Hypothalamus (tissue), 51 donors: ENCODE data around the gene CFAP141.
"Not testable (repeated sequence)": the region's sequence is repeated elsewhere in the genome, so short reads cannot be mapped to it uniquely, and the experiment has no call there.

ENCODE experiments used
- DNase-seq, 51 donors: peaks; one replicate each; lab custom pipeline; 2025; lab: John Stamatoyannopoulos, UW

The CFAP141 gene

DNA sequence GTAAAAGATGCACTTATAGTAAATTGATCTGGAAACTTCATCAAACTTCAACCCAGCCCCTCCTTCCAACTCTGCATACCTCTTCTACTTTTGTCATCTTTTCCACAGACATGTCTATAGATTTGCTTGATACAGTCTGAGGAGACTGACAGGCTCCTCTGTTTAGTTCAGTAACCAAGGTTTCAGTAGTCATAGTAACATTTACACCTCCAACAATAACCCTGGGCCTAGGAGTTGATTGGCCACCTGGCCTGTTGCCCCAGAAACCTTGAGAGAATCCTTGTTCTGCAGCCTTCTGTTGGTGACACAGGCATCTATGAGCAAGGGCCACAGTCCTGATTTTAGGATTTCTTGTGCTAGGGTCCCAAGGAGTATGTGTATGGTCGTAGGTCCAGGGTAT is at the start of gene CFAP141:
Gene CFAP141 (minus strand): TSS at position 138 of the 400 bp plus-strand sequence. CDS start 26 bp downstream, at position 112.
- DNase-seq, result no peak

DNA sequence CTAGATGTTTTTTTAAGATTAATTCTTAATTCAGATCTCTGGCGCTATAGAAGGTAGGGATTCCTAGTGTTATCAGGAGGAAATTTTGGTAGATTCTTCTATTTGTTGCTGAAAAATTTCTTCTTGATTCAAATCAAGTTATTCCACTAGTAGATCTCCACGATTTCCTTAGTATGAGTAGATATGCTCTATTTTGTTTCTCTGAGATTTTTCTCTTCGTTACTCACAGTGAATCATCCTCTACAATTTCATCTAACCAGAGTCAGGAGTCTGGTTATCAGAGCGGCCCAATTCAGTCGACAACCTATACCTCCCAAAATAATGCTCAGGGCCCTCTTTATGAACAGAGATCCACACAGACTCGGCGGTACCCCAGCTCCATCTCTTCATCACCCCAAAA is 47.5 kb upstream of the CFAP141 start:
- DNase-seq, result no peak

DNA sequence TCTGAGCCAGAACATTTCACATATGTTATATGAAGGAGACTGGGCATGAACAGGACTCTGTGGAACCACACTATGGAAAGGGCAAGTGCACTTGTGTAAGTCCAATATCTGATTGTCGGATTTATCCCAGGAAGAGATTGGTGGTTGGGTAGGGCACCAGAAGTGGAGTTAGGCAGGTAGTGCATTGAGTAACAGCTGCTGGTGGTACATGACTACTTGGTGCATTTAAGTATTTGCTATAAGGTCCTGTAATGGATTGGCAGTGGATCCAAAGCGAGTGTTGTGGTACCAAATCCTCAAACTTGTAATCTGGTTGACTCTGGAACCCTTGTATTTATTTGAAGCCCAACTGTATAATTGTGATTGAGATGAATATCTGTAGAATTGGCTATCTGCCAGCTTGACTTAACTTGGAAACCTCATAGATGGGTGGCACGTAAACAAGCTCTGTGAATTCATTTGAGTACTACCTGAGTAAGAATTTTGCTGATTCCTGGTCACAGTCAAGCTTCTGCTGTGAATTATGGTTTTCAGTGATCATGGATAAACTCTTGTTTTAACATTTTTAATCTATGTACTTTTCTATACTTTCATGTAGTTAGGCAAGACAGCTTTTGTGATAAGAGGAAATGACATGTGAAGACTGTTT is 35.7 kb upstream of the CFAP141 start:
- no peak for DNase-seq

DNA sequence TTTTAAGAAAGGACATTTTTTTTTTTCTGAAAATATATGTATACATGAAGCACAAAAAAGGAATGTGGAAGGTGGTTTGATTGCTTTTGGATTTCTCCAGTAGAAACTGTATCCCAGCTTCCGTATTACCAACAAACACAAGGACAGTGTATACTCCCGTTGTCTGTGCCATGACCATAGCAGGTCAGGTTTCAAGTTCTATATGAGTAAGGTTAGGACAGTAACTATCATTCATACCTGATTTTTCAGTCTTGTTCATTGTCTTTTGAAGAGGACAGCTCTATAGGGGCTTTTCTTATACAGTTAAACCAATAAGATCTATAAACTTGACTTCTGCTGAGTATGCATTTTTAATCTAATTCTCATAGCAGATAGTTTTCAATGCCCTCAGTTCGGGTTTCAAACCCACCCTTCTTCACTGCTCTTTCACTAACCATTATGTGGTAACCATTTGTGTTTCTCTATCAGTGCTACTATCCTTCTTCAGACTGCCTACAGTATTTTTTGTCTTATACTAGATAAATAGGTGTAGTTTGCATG is 34.2 kb upstream of the CFAP141 start:
- no peak for DNase-seq

DNA sequence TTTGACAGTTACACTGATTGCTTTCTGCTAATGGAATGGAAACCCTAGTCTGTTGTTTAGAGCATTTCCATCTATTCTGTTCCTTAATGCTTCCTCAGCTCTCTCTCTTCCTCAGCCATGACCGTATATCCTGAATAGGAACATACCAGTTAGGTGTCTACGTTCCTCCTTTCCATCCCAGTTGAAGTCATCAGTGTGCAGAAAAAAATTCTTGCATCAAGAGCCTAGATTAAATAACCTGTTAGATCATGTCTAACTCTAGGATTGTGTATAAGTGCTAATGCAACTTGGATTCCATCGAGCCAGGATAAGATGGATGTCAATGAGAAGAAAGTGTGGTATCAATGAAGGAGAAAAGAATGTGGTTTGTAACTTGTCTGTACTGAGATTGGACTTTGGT is 33.4 kb upstream of the CFAP141 start:
- DNase-seq, result no peak

DNA sequence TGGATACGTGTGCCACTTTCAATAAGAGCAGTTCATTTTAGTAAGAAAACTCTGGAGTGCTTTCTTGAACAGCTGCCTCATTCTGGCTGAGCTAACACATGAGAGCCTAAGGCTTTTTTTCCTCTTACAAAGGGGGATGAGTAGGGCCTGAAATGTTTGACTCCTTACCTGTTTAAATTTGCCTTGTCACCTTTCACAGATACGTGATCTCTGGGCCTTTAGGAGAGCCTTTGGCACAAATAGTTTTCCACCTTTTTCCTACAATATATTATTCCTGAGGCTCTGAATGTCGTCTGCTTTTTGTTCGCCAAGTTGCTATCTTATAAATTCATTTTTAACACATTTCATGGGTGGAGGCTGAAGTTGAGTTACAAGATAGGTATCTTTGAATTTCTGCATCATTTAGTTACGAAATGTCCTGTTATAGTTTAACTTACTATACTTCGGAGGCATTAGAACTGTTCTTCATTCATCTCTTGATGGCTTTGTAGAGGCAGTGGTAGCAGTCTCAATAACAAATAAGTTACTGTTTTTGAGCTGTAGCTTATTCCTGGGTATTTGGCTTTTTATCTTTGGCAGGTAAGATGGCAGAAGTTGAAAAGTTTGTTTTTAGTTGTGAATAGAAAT is 31.9 kb upstream of the CFAP141 start:
- no peak for DNase-seq

DNA sequence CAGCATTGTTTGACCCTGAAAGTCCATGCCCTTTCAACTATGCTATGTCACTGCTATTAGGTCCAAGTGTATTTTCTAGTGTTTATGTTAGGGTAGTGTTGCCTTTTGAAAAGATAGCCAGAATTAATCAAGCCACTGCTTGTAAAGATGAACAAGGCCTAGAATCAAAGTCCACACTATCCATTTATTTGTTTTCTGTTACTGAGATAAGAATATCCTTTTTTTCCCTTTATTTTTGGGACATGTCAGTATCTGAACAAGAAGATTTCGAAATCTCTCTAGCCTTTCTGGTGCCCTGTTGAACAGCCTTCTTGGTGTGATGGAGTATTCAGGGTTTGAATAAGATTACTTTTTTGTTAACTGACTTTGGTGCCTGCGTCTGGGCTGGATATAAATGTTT is 31.3 kb upstream of the CFAP141 start:
- DNase-seq, result no peak

DNA sequence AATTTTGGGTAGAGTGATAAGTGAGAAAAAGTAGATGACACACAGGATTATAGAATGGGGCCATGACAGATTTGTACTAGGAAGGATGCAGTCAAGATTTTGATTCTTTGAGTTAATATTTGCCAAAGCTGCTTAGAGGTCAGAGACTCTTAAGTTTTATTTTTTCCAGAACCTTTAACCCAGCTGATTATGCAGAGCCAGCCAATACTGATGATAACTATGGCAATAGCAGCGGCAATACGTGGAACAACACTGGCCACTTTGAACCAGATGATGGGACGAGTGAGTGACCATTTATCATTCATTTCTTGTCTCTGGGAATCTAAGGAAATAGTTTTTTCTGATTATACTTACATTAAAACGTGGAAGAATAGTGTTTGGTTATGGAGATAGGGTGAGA is 30.7 kb upstream of the CFAP141 start:
- no peak for DNase-seq

DNA sequence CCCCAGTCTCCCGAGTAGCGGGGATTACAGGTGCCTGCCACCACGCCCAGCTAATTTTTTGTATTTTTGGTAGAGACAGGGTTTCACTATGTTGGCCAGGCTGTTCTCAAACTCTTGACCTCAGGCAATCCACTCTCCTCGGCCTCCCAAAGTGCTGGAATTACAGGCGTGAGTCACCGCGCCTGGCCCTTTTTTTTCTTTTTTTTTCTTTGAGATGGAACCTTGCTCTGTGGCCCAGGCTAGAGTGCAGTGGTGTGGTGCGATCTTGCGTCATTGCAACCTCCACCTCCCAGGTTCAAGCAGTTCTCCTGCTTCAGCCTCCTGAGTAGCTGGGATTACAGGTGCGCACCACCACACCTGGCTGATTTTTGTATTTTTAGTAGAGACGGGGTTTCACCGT is 27.0 kb upstream of the CFAP141 start:
- not testable (repeated sequence) for DNase-seq

DNA sequence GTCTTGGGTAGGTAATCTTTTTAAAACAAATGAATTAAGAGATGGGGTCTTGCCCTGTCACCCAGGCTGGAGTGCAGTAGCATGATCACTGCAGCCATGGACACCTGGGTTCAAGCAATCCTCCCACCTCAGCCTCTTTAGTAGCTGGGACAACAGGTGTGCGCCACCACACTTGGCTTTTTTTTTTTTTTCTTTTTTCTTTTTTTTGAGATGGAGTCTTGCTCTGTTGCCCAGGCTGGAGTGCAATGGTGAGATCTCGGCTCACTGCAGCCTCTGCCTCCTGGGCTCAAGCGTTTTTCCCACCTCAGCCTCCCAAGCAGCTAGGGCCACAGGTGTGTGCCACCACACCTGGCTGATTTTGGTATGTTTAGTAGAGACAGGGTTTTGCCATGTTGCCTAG is 25.0 kb upstream of the CFAP141 start:
- not testable (repeated sequence) for DNase-seq

DNA sequence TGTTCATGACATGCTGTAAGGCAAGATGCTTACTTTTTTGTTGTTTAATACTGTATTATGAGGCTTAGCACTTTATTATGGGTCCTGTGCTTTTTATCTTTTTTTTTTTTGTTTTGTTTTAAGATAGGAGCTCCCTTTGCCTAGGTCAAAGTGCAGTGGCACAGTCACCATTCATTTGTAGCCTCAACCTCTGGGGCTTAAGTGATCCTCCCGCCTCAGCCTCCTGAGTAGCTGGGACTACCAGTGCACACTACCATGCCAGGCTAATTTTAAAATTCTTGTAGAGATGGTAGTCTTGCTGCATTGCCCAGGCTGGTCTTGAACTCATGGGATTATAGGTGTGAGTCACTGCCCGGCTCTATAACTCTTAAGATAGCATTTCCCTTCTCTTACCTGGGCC is 19.2 kb upstream of the CFAP141 start:
- DNase-seq, result no peak

DNA sequence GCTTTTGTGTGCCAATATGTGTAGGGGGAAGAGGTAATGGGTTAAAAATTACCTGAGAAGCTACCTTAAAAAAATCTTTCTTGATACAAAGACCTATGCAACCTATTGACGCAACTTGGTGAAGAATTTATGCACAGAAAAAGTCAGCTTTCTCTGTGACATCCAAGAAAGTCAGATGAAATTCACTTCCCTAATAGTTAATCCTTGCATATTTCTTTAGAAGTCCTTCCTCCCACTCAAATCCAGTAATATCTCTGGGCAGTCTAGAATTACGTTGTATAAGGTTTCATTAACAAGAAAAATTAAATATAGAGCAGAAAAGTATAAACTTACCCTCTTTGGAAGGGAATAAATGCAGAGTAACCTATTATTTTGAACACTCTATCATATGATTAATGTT is 17.5 kb upstream of the CFAP141 start:
- no peak for DNase-seq

DNA sequence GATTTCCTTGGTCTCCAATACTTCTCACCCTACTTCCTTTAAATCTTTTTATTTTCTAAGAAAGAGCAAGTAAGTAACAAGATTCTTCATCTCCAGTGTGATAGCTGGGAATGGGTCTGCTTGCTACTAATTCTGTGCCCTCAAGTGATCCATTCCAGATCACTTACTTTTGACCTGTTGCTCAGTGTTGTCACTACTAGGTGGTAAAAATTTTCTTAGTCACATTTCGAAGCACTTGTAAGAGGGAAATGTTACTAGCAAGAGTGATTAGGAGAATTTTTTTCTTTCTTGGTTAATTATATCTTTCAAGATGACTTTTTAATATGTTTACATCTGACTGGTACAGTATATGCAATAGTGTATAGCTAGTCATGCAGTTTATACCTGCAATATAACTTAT is 16.8 kb upstream of the CFAP141 start:
- DNase-seq, result no peak

DNA sequence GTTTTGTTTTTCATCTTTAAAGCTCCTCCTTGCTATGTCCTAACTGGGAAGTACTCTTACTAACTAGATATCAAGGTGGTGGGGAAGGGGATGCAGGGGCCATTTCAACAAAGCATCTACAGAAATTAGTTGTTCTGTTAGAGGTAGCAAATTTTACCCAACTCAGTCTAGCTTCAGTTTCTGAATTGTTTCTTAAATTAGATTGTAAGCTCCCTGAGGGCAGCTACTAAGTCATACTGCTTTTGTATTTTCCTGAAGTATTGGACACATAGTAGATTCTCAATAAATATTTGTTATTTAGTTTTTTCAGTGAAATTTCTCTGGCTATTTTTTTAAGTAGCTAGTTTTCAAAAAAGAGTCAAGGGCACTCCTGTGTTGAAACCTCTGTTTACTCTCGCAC is 16.4 kb upstream of the CFAP141 start:
- DNase-seq, result no peak

DNA sequence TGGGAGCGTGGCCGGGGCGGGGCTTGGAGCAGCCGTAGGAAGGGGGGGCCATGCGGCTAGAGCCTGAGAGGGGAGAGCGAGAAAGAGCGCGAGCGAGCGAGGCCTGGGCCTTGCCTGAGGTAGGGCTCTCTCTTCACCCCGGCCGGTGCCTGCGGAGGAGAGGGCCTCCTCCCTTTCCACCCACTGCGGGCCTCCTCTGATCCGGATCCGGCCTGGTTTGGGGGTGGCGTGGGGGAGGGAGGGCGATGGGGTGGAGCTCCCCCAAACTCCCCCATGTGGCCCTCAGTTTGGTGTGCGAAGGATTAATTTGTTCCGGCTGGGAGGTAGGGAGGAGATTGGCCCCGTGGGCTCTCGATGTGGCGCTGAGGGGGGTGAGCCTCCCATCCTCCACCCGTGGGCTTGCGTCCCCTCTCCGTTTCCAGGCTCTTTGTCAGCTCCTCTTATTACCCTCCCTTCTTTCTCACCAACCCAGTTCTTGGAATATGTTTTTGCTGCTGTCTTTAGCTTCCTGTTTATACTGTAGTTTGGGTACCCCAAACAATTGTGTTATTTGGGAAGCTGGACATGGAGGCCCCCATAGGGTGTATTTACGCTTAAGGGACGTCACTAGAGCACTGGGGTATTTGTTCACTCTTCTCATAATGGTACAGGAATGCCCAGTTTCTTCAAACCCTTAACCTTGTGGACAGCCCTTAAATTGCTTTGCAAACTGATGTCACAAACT is 15.3 kb upstream of the CFAP141 start:
- peak in 42 of 51 donors; percentile 22 to 85 (median 54) for DNase-seq

DNA sequence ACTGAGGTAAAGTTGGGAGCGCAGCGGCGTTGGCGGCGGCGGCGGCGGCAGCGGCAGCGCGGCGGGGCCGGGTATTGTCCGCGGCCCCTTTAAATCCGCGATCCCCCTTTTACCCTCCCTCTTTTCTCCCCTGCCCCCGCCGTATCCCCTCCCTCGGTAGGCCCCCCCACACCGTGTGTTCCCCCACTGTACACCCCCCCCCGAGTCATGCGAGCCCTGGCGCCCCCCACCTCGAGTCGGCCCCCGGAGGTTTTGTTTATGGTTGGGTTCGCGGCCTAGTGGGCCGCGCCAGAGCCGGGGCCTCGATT is 14.8 kb upstream of the CFAP141 start:
- DNase-seq, result peak in 5 of 51 donors; percentile 59 to 78 (median 63)

DNA sequence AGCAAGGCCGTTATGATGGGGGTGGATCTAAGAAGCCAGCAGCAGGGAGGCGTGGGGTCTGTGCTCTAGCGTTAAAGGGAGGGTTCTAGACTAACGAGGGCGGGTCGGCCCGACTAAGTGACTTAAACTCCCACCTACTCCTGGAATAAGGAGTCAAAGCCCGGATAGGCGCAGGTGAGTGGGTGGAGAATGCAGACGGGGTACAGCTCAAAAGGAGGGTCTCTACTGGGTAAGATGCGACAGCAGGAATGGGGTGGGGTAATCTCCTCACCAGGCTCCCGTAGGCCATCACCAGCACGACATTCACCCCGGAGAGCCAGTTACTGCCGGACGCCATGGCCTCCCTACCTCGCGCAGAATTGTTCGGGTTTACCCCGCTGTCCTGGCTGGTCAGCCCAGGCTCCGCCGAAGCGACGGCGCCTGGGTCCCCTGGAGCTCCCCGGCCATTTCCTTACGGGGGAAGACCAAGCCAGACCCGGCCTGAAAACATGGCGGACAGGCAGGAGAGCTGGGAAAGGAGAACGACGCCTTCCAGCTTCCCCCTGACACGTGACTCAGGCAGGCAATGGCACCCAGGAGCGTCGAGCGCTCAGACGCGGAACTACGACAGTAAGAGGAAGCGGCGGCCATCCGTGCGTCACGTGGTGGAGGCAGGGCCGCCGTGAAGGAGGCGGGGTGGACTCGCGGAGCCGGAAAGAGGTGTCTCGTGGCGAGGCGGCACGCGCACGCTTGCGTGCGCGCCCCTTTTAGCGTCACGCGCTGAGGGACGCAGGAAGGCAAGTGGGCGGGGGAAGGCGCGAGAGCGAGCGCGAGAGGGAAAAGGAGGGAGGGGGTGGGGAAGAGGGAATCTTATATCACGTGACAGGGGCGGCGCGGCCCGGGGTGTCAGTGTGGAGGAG is 14.2 kb upstream of the CFAP141 start, which contains the start of gene UBAP2L:
Gene UBAP2L (plus strand): TSS at position 885 of the 899 bp plus-strand sequence. CDS start 4,169 bp downstream, outside the sequence.
- peak; percentile 87 to 99 (median 98) for DNase-seq

DNA sequence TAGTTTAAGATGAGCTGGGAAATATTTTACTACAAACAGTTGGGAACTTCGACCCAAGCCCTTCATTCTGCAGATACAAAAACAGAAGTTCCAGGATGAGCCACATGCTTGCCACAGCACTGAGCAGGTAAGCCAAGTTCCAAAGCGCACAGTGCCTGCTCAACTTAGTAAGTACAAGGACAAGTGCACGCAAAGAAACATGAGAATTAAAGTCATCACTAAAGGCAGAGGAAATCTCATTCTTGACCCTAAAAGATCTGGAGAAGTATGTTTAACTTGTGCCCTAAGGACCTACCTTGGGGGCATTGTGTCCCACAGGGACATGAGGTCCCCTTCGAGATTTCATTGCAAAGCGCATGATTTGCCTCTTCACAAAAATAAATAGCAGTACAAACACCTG is 13.4 kb upstream of the CFAP141 start:
- DNase-seq, result no peak

DNA sequence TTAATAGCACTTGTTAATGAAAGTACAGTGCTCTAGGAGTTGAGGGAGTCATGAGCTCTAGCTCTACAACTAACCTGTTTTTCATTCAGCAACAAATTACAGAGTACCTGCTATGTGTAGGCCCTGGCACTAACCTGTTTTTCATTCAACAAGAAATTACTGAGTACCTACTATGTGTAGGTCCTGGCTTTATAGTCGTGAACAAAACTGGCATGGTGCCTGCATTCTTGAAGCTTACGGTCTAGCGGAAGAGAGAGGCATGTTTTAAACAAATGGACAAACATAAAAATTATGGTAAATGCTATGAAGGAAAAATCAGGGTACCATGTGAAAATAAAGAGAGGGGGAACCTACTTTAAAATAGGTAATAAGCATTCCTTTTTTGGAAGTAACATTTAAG is 12.4 kb upstream of the CFAP141 start:
- no peak for DNase-seq

DNA sequence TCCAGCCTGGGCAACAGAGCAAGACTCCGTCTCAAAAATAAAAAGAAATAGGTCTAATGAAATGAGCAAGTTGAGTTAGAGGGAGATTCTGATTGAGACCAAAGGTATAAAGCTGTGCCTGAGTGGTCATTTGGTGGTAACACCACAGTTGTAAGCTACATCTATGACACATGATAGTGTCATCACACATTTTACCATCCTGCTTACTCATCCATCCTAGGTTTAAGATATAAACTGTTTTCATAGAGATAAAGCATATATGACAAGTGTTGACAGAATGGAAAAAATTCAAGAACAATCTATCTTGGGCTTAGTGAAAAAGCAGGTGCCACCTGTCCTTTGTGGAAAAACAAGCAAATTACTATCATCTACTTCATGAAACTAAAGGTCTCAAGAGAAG is 7.1 kb upstream of the CFAP141 start:
- DNase-seq, result no peak

DNA sequence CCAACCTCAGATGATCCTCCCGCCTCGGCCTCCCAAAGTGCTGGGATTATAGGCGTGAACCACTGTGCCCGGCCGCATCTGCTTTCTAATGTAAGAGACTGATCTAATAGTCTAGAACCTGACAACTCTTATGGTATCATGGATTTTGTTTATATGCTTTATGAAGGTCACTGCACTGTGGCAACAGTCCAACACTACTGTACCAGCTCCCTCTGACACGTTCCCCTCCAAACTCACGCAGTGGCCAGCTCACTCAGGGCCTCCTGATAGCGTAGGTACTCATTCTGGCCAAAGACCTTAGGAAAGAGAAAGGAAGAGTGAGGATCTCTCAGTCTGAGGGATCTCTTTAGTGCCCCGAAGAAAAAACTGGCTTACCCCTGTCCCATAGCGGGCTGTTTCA is 6.0 kb upstream of the CFAP141 start:
- no peak for DNase-seq
